Medulla oblongata (tissue), 1 donor: ENCODE results near the gene BLOC1S3.

Experiments used
- DNase-seq: peaks from one replicate; pipeline ENCODE4 v3.0.0-alpha.2; 2015; ENCODE audit errors: extremely low spot score

The BLOC1S3 gene

GRCh38 chr19:45182758-45183157 is 4.2 kb downstream of the BLOC1S3 start:
- DNase-seq, result no peak

- no peak for DNase-seq
Measured at GRCh38 chr19:45184115-45184514, 5.5 kb downstream of the BLOC1S3 start.

GRCh38 chr19:45186509-45187334 is 8.1 kb downstream of the BLOC1S3 start:
- no peak for DNase-seq

GRCh38 chr19:45187421-45188100 is 9.0 kb downstream of the BLOC1S3 start:
- DNase-seq, result no peak

GRCh38 chr19:45189971-45190370 is 11.4 kb downstream of the BLOC1S3 start:
- no peak for DNase-seq

GRCh38 chr19:45191375-45191774 is 12.8 kb downstream of the BLOC1S3 start:
- DNase-seq, result no peak

GRCh38 chr19:45195764-45196163 is 17.2 kb downstream of the BLOC1S3 start:
- DNase-seq, result no peak

- DNase-seq, result peak; percentile 33
Measured at GRCh38 chr19:45200568-45200967, 22.0 kb downstream of the BLOC1S3 start.

GRCh38 chr19:45202637-45203036 is 24.1 kb downstream of the BLOC1S3 start:
- no peak for DNase-seq

GRCh38 chr19:45205810-45206209 is 27.2 kb downstream of the BLOC1S3 start:
- DNase-seq, result no peak

- DNase-seq, result no peak
Measured at GRCh38 chr19:45206328-45206727, 27.7 kb downstream of the BLOC1S3 start.

GRCh38 chr19:45211751-45212381 is 33.3 kb downstream of the BLOC1S3 start:
- no peak for DNase-seq

- DNase-seq, result no peak
Measured at GRCh38 chr19:45213031-45213430, 34.4 kb downstream of the BLOC1S3 start.

GRCh38 chr19:45215391-45216191 is 37.0 kb downstream of the BLOC1S3 start:
- DNase-seq, result no peak

GRCh38 chr19:45216667-45217066 is 38.1 kb downstream of the BLOC1S3 start:
- no peak for DNase-seq

- no peak for DNase-seq
Measured at GRCh38 chr19:45217193-45217956, 38.8 kb downstream of the BLOC1S3 start.

- DNase-seq, result no peak
Measured at GRCh38 chr19:45217957-45218334, 39.4 kb downstream of the BLOC1S3 start.

- DNase-seq, result no peak
Measured at GRCh38 chr19:45218426-45218825, 39.8 kb downstream of the BLOC1S3 start.

- DNase-seq, result no peak
Measured at GRCh38 chr19:45218911-45219743, 40.5 kb downstream of the BLOC1S3 start.

- no peak for DNase-seq
Measured at GRCh38 chr19:45222724-45223123, 44.1 kb downstream of the BLOC1S3 start.
